NB4 (cell line): ENCODE results near the gene AFAP1L2.

Source experiments
- MYC ChIP-seq: IDR thresholded peaks from 2 replicates; pipeline ENCODE4 v1.6.1; 2011; ENCODE audit warnings: low read depth, low read length
- POLR2A ChIP-seq: IDR thresholded peaks from 2 replicates; pipeline ENCODE4 v1.6.1; 2011; ENCODE audit warnings: mild to moderate bottlenecking; ENCODE audit not compliant: insufficient read length; ENCODE audit errors: extremely low read depth
- TF ChIP-seq, protein P1 (sequence below): IDR thresholded peaks from one replicate; pipeline ENCODE4 v1.5.1; 2012; ENCODE audit warnings: low read depth, low read length
- TF ChIP-seq, protein P2 (sequence below): IDR thresholded peaks from 2 replicates; pipeline ENCODE4 v1.6.1; 2011; ENCODE audit warnings: low read depth, low read length

- TF ChIP-seq, protein P1, sequence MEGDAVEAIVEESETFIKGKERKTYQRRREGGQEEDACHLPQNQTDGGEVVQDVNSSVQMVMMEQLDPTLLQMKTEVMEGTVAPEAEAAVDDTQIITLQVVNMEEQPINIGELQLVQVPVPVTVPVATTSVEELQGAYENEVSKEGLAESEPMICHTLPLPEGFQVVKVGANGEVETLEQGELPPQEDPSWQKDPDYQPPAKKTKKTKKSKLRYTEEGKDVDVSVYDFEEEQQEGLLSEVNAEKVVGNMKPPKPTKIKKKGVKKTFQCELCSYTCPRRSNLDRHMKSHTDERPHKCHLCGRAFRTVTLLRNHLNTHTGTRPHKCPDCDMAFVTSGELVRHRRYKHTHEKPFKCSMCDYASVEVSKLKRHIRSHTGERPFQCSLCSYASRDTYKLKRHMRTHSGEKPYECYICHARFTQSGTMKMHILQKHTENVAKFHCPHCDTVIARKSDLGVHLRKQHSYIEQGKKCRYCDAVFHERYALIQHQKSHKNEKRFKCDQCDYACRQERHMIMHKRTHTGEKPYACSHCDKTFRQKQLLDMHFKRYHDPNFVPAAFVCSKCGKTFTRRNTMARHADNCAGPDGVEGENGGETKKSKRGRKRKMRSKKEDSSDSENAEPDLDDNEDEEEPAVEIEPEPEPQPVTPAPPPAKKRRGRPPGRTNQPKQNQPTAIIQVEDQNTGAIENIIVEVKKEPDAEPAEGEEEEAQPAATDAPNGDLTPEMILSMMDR: no peak
- TF ChIP-seq MYC (no peak), POLR2A (no peak)
- TF ChIP-seq, protein P2, sequence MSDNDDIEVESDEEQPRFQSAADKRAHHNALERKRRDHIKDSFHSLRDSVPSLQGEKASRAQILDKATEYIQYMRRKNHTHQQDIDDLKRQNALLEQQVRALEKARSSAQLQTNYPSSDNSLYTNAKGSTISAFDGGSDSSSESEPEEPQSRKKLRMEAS: no peak
Measured at GRCh38 chr10:114373631-114374030, 30.7 kb downstream of the AFAP1L2 start.
